Astrocyte (in vitro differentiated cells and primary cell): ENCODE measurements around the gene IGFBP1. TPM values are rescaled to one million over a fixed set of nuclear protein-coding genes. Genes with fewer than 3 reads are reported as not detected.
A peak's percentile ranks its signal among the peaks of the same experiment; 100 is the strongest.

Experiments used
- DNase-seq: peaks from one replicate; pipeline ENCODE4 v3.0.0-alpha.2; 2010; ENCODE audit warnings: low read depth
- FAIRE-seq: peaks from 2 replicates; lab custom pipeline; 2011; peaks lifted over from hg19 to GRCh38; lab: Jason Lieb, UNC
- H2AFZ ChIP-seq: 2 replicates; pipeline ENCODE4 v1.6.0; 2012; ENCODE audit warnings: low read depth, low read length, inconsistent platforms
- H3K27ac ChIP-seq: 2 replicates; pipeline ENCODE4 v1.5.1; 2011; ENCODE audit warnings: low read depth, low read length, inconsistent platforms
- H3K27me3 ChIP-seq: 2 replicates; pipeline ENCODE4 v1.6.0; 2011; ENCODE audit warnings: low read length, inconsistent platforms; ENCODE audit not compliant: insufficient read depth
- H3K36me3 ChIP-seq: 2 replicates; pipeline ENCODE4 v1.5.1; 2011; ENCODE audit warnings: low read length, inconsistent platforms; ENCODE audit not compliant: insufficient read depth
- H3K4me1 ChIP-seq: 2 replicates; pipeline ENCODE4 v1.5.1; 2011; ENCODE audit warnings: low read length, inconsistent platforms; ENCODE audit not compliant: insufficient read depth
- H3K4me2 ChIP-seq: 2 replicates; pipeline ENCODE4 v1.6.0; 2012; ENCODE audit warnings: low read length, inconsistent platforms
- H3K4me3 ChIP-seq: 2 replicates; pipeline ENCODE4 v1.5.1; 2011; ENCODE audit warnings: low read depth, mild to moderate bottlenecking, low read length, inconsistent platforms; ENCODE audit not compliant: insufficient read depth
- H3K79me2 ChIP-seq: 2 replicates; pipeline ENCODE4 v1.6.0; 2012; ENCODE audit warnings: mild to moderate bottlenecking, low read length, inconsistent platforms; ENCODE audit not compliant: insufficient read depth
- H3K9ac ChIP-seq: 2 replicates; pipeline ENCODE4 v1.6.0; 2012; ENCODE audit warnings: mild to moderate bottlenecking, low read length, inconsistent platforms
- H3K9me3 ChIP-seq: 2 replicates; pipeline ENCODE4 v1.5.1; 2012; ENCODE audit warnings: low read depth, mild to moderate bottlenecking, low read length, inconsistent platforms; ENCODE audit not compliant: insufficient read depth
- H4K20me1 ChIP-seq: 2 replicates; pipeline ENCODE4 v1.6.0; 2012; ENCODE audit warnings: low read length, inconsistent platforms; ENCODE audit not compliant: insufficient read depth
- H3K27ac Mint-ChIP-seq: one replicate; pipeline ENCODE4 v1.8.0; 2021; ENCODE audit warnings: mild to moderate bottlenecking, mixed read lengths; ENCODE audit not compliant: unreplicated experiment
- H3K27me3 Mint-ChIP-seq: one replicate; pipeline ENCODE4 v1.8.0; 2021; ENCODE audit warnings: low read depth, mixed read lengths; ENCODE audit not compliant: unreplicated experiment
- H3K36me3 Mint-ChIP-seq: one replicate; pipeline ENCODE4 v1.8.0; 2021; ENCODE audit warnings: low read depth, mixed read lengths; ENCODE audit not compliant: unreplicated experiment
- H3K4me1 Mint-ChIP-seq: one replicate; pipeline ENCODE4 v1.8.0; 2021; ENCODE audit warnings: low read depth, mixed read lengths; ENCODE audit not compliant: unreplicated experiment
- H3K4me3 Mint-ChIP-seq: one replicate; pipeline ENCODE4 v1.8.0; 2021; ENCODE audit warnings: mild to moderate bottlenecking, moderate library complexity, mixed read lengths; ENCODE audit not compliant: unreplicated experiment
- H3K9me3 Mint-ChIP-seq: one replicate; pipeline ENCODE4 v1.8.0; 2021; ENCODE audit warnings: mild to moderate bottlenecking, mixed read lengths; ENCODE audit not compliant: unreplicated experiment
- CTCF ChIP-seq: IDR thresholded peaks from 2 replicates; pipeline ENCODE4 v1.5.1; 2011; ENCODE audit warnings: low read depth, mild to moderate bottlenecking, inconsistent platforms, low read length, moderate library complexity; ENCODE audit not compliant: insufficient read depth
- EZH2 ChIP-seq: IDR thresholded peaks from 2 replicates; pipeline ENCODE4 v1.6.1; 2012; ENCODE audit warnings: mild to moderate bottlenecking, low read length, inconsistent platforms; ENCODE audit not compliant: insufficient read depth
- total RNA-seq: library from RNA; stranded (reverse); gene quantifications from 2 replicates; pipeline ENCODE4 v1.2.1, GENCODE V29; 2021

The IGFBP1 gene
- total RNA-seq, 1 donor from 2014 or later: not detected

GRCh38 chr7:45920502-45921380 is 32.5 kb downstream of the IGFBP1 start, which contains the start of gene IGFBP3:
Gene IGFBP3, minus strand, starts transcription at chr7:45921272. Its CDS starts 132 bp downstream, at chr7:45921140.
- H3K27me3 ChIP-seq: peaks cover 9% of the 10 kb centered on the region

GRCh38 chr7:45921381-45921698 is 33.1 kb downstream of the IGFBP1 start:
- no peak for DNase-seq
- peaks cover 9% of the 10 kb centered on the region for H3K27me3 ChIP-seq
- peaks cover 2% of the 10 kb centered on the region for H3K36me3 ChIP-seq
- Mint-ChIP-seq H3K27me3 (no peaks in the 10 kb centered on the region), H3K4me1 (peaks cover 43% of the 10 kb centered on the region), H3K27ac (peak overlapping the region; percentile 29), H3K36me3 (peaks cover 13% of the 10 kb centered on the region), H3K4me3 (peak overlapping the region; percentile 82), H3K9me3 (no peaks in the 10 kb centered on the region)
- TF ChIP-seq EZH2 (no peak), CTCF (no peak)
- H3K27ac ChIP-seq: no peak overlapping the region
- FAIRE-seq: no peak
- peak overlapping the region; percentile 71 for H3K9ac ChIP-seq
- peak overlapping the region; percentile 59 for H3K4me3 ChIP-seq
- peak overlapping the region; percentile 45 for H2AFZ ChIP-seq
- peaks cover 15% of the 10 kb centered on the region for H4K20me1 ChIP-seq
- H3K79me2 ChIP-seq: no peaks in the 10 kb centered on the region
- peak overlapping the region; percentile 87 for H3K4me2 ChIP-seq
- peaks cover 54% of the 10 kb centered on the region for H3K4me1 ChIP-seq
- no peaks in the 10 kb centered on the region for H3K9me3 ChIP-seq

More at GRCh38 chr7:45920502-45921380, 32.5 kb downstream of the IGFBP1 start, which contains the start of gene IGFBP3:
- Histone ChIP-seq H3K9me3 (no peaks in the 10 kb centered on the region), H3K79me2 (no peaks in the 10 kb centered on the region), H2AFZ (peak within 1 kb of the TSS; percentile 71), H3K4me2 (peak within 1 kb of the TSS; percentile 87), H3K27ac (no peak within 1 kb of the TSS), H3K9ac (peak within 1 kb of the TSS; percentile 71), H3K36me3 (peaks cover 8% of the 10 kb centered on the region), H3K4me1 (peaks cover 54% of the 10 kb centered on the region), H4K20me1 (peaks cover 15% of the 10 kb centered on the region), H3K4me3 (peak within 1 kb of the TSS; percentile 59)
- peaks cover 47% of the 10 kb centered on the region for H3K4me1 Mint-ChIP-seq
- no peak for TF ChIP-seq EZH2
- H3K4me3 Mint-ChIP-seq: peak within 1 kb of the TSS; percentile 96
- peak within 1 kb of the TSS; percentile 95 for H3K27ac Mint-ChIP-seq
- no peaks in the 10 kb centered on the region for H3K27me3 Mint-ChIP-seq
- no peak for FAIRE-seq
- peaks cover 18% of the 10 kb centered on the region for H3K36me3 Mint-ChIP-seq
- peak; percentile 64 for DNase-seq
- no peaks in the 10 kb centered on the region for H3K9me3 Mint-ChIP-seq

- TF ChIP-seq CTCF: peak; percentile 99
- no peak for TF ChIP-seq EZH2
- Histone ChIP-seq H3K4me2 (peak overlapping the region; percentile 87), H3K4me1 (peaks cover 54% of the 10 kb centered on the region), H2AFZ (peak overlapping the region; percentile 45), H3K9ac (peak overlapping the region; percentile 71), H4K20me1 (peaks cover 15% of the 10 kb centered on the region), H3K4me3 (peak overlapping the region; percentile 59), H3K36me3 (no peaks in the 10 kb centered on the region), H3K27me3 (peaks cover 9% of the 10 kb centered on the region), H3K27ac (peak overlapping the region; percentile 42), H3K9me3 (no peaks in the 10 kb centered on the region), H3K79me2 (no peaks in the 10 kb centered on the region)
- Mint-ChIP-seq H3K4me3 (peak overlapping the region; percentile 82), H3K27ac (peak overlapping the region; percentile 95), H3K36me3 (peaks cover 10% of the 10 kb centered on the region), H3K27me3 (no peaks in the 10 kb centered on the region), H3K4me1 (peaks cover 43% of the 10 kb centered on the region), H3K9me3 (no peaks in the 10 kb centered on the region)
- DNase-seq (peak; percentile 57), FAIRE-seq (no peak)
Measured at GRCh38 chr7:45921699-45922519, 33.6 kb downstream of the IGFBP1 start.
